Hematopoietic multipotent progenitor cell treated with erythropoietin and hydrocortisone succinate and interleukin-3 and kit ligand, for 15 days (in vitro differentiated cells): Measurements from ENCODE around the gene AIF1L.

Experiments used
- DNase-seq: peaks from one replicate; pipeline ENCODE4 v3.0.0-alpha.2; 2015; ENCODE audit warnings: low spot score

The AIF1L gene

GRCh38 chr9:131078427-131079366, 17.6 kb upstream of the AIF1L start:
- DNase-seq = no peak

GRCh38 chr9:131080589-131080988, 15.7 kb upstream of the AIF1L start:
- no peak for DNase-seq

- DNase-seq = no peak
Measured at GRCh38 chr9:131081868-131082267, 14.5 kb upstream of the AIF1L start.

GRCh38 chr9:131082774-131083512, 13.4 kb upstream of the AIF1L start:
- DNase-seq = no peak

GRCh38 chr9:131084661-131085369, 11.5 kb upstream of the AIF1L start:
- no peak for DNase-seq

GRCh38 chr9:131085370-131086122, 10.8 kb upstream of the AIF1L start:
- DNase-seq = no peak

- DNase-seq = no peak
Measured at GRCh38 chr9:131087354-131087893, 8.9 kb upstream of the AIF1L start.

GRCh38 chr9:131090025-131090787, 6.1 kb upstream of the AIF1L start:
- no peak for DNase-seq

- no peak for DNase-seq
Measured at GRCh38 chr9:131091352-131091992, 4.9 kb upstream of the AIF1L start.

- no peak for DNase-seq
Measured at GRCh38 chr9:131092030-131092429, 4.3 kb upstream of the AIF1L start.

GRCh38 chr9:131092548-131093440, 3.5 kb upstream of the AIF1L start:
- no peak for DNase-seq

GRCh38 chr9:131094015-131094414, 2.3 kb upstream of the AIF1L start:
- DNase-seq = no peak

GRCh38 chr9:131094622-131095021, 1.7 kb upstream of the AIF1L start:
- DNase-seq = no peak

GRCh38 chr9:131095666-131096268, 564 bp upstream of the AIF1L start:
- DNase-seq = no peak

GRCh38 chr9:131097126-131097947, 1.0 kb downstream of the AIF1L start:
- DNase-seq = no peak

GRCh38 chr9:131097948-131098278, 1.6 kb downstream of the AIF1L start:
- no peak for DNase-seq

GRCh38 chr9:131098391-131099101, 2.2 kb downstream of the AIF1L start:
- no peak for DNase-seq
